HG02840 (cell line): ENCODE results near the gene SP2.

Experiments used
- ATAC-seq: cut with Tn5 transposase; IDR thresholded peaks from one replicate; pipeline ENCODE4 v1.9.1; 2021; ENCODE audit warnings: mild to moderate bottlenecking, moderate library complexity, moderate number of reproducible peaks; ENCODE audit not compliant: unreplicated experiment, low FRiP score

SP2 gene

GRCh38 chr17:47869114-47869513 is 26.9 kb upstream of the SP2 start:
- no peak for ATAC-seq

GRCh38 chr17:47870056-47870455 is 26.0 kb upstream of the SP2 start:
- ATAC-seq: no peak

DNA sequence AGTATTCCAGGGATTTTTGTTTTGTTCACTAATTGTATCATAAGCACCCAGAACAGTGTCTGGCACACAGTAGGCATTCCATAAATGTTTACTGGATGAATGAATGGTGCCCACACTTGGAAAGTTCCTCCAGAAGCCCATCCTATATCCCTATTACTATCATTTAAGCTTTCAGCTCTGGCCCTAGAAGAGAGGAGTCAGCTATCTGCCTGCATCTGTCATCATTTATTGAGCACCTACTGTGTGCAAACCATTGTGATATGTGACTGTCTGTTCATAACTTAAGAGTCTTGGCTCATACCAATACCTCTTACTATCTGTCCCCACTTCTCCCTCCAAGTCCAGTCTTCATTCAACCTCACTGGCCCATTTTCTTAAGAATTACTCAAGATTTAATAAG is 25.0 kb upstream of the SP2 start:
- ATAC-seq: no peak

GRCh38 chr17:47872019-47872650 is 23.9 kb upstream of the SP2 start:
- ATAC-seq: no peak

DNA sequence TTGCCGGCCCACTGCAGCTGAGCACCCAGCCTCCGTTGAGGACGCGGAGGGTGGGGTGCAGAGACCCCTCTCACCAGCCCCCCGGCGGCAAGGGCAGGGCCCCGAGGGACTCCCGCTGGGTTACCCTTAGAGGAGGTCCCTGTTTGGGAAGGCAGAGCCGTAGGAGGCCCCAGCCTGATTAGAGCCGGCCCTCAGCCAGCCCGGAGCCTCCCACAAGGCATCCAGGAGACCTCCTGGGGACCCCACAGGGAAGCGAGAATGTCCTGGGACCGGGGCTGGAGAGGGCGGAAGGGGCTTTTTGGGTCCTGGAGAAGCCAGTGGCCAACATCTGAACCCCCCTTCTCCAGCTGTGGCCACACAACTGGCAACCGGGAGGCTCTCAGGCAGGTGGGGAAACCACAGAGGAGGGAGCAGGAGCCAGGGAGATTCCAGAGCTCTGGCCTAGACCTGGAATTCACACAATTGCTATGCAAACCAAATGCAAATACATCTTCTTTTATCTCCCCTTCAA is 23.3 kb upstream of the SP2 start:
- ATAC-seq: no peak

DNA sequence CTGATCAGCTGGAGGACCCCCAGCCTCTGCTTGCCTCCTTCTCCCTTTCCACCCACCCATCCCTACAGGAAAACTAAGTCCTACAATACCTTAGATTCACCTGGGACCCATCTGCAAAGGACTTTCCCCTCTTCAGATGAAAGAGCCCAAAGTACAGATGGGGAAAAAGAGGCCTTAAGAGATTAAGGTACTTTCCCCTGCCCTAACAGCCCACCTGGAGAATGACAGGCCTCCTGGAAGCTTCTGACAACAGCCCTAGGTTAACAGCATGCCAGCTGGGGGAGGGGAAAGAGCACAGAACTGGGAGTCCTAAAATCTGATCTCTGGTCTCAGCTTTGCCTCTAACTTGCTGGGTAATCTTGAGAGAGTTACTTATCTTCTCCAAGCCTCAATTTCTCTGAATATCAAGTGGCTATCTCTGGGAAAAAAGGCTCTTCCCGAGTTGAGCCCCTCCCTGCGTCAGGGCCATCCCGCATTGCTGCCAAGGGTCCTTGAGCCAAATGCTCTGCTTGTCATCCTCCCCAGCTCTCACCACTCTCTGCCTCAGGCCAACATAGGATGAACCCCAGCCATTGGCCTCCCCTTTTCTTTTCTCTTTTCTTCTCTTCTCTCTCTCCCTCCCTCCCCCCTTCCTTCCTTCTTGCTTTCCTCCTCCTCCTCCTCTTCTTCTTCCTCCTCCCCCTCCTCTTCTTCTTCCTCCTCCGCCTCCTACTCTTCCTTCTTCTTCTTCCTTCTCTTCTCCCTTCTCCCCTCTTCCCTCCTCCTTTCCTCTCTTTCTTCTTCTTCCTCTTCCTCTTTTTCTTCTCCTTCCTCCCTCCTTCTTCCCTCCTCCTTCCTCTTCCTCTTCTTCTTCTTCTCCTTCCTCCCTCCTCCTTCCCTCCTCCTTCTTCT is 22.6 kb upstream of the SP2 start:
- ATAC-seq: no peak

DNA sequence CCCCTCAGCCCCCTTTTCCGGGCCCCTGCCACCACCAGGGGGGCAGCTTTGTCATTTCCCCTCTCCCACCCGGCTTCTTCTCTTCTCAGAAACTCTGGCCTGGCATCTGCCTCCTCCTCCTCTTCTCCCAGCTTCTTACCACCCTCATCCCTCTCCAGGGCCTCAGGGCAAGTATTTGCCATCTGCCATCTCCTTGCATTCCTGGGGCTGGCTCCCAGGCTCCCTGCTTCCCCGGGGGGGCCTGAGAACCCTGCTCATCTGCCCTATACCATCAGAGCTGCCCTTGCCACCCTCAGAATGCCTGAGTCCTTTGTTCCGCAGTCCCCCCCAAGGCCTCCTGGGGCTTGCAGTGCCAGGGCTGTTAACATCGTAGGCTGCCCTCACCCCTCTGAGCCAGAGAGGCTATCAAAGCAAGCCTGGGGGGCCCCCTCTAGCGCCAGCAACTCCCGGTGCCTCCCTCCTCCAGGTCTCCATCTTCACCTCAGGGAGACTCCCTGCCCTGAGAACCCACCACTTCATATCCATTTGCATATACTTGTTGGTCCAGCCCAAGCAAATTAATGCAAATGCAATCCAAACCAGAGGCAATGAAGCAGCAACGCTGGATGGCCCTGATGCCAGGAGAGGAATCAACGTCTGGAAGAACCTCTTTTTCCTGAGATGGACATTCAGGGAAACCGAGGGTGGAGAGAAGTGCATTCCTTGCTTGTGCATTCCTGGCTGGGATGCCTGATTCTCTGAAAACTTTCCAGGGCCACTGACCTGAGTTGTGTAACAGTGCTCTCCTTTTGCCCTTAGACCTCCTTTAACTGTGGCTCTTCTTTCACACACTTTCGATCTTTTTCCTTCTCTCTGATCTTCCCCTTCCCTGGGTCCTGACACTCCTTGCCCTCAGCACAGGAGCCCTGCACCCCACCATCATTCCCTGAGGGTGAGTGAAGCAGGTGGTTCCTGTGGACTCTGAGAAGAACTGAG is 20.7 kb upstream of the SP2 start:
- no peak for ATAC-seq

DNA sequence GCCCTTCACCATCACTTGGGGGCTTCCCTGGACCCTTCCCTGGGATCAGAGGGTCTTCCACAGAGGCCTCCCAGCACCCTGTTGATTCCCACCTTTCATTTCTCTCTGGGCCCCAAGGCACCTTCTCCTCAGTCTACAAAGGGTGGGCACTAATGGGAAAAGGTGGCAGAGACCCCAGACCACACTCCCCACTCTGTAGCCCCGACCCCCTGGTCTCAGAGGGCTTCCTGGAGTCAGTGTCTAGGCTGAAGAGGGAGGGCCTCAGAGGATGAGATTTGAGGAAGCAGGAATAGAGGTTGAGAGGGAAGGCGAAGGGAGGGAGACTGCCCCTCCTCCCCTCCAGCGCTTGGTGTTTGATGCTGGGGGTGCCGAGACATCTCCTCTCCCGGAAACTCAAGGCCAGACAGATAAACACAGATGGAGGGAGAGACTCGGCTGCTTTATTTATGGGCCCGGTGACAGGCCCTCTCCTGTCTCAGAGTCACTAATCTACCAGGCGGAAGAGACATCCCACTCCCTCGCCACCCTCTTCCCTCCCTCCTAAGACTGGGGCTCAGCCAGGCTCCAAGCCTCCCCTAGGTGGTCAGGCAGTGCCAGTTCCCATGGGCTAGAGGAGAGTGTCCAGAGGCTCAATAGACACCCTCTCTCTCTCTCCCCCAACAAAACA is 18.5 kb upstream of the SP2 start:
- ATAC-seq: no peak

DNA sequence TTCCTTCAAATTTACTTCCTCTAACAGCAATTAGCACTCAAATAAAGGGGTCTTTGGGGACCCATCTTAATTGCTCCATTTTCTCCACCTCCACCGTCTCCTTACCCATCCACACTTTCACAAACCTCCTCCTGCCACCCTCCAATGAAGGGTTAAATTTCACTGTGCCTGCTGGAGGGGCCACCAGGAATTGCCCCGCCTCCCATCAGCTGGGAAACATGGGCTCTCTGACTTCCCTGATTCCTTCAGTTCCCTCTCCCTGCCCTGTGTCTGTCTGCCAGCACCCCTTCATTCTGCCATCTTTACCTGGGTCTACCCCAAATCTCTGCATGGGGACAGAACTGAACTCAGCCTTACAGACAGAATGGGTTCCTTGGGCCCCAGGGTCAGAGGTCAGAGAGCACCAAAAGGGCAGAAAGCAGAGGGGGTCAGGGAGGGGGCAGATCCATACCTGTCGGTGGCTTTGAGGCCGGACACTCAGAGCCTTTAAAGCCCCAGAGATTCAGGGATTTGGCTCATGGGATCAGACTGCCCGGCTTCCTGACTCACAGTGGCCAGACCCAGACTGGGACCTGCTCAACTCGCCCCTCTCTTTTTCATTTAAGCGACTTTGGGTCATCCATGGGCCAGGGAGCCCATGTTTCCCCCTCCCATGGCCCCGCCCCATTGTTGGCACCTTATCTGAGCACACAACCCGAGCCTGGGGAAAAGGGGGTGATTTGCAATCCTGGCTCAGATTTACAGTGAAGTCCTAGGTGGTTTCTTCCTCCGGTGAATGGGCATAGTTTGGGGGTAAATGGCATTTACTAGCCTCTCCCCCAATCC is 17.6 kb upstream of the SP2 start:
- no peak for ATAC-seq

DNA sequence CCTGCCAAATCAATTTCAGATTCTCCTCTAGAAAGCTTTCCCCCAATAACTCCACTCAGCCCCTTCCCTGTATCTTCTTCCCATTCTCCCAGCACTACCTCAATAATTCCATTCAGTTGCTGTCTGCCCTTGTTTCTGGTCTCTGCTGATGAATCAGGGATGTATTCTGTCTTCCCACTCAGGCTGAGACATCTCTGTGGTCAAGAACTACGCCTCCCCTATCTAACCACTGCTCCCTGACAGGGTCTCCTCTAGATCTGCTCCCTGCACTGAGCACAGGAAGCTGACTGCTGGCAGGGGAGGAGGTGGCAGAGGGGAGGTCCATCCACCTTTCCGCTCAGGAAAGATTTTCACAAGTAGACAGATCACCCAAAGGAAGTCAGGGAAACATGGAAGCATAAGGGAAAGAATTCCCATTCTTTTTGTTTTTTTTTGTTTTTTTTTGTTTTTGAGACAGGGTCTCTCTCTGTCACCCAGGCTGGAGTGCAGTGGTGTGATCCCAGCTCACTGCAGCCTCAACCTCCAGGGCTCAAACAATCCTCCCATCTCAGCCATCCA is 16.9 kb upstream of the SP2 start:
- no peak for ATAC-seq

- ATAC-seq: no peak
Measured at GRCh38 chr17:47879776-47880454, 16.1 kb upstream of the SP2 start.

GRCh38 chr17:47882247-47882646 is 13.8 kb upstream of the SP2 start:
- no peak for ATAC-seq

GRCh38 chr17:47882695-47883588 is 13.1 kb upstream of the SP2 start:
- no peak for ATAC-seq

- no peak for ATAC-seq
Measured at GRCh38 chr17:47883589-47884426, 12.2 kb upstream of the SP2 start.

GRCh38 chr17:47884427-47884740 is 11.7 kb upstream of the SP2 start:
- no peak for ATAC-seq

- no peak for ATAC-seq
Measured at GRCh38 chr17:47884905-47885730, 10.9 kb upstream of the SP2 start.
